ENCODE measurements around the gene CD59.
"Not testable (repeated sequence)": the region's sequence is repeated elsewhere in the genome, so short reads cannot be mapped to it uniquely, and the experiment has no call there.

CD59 gene

DNA sequence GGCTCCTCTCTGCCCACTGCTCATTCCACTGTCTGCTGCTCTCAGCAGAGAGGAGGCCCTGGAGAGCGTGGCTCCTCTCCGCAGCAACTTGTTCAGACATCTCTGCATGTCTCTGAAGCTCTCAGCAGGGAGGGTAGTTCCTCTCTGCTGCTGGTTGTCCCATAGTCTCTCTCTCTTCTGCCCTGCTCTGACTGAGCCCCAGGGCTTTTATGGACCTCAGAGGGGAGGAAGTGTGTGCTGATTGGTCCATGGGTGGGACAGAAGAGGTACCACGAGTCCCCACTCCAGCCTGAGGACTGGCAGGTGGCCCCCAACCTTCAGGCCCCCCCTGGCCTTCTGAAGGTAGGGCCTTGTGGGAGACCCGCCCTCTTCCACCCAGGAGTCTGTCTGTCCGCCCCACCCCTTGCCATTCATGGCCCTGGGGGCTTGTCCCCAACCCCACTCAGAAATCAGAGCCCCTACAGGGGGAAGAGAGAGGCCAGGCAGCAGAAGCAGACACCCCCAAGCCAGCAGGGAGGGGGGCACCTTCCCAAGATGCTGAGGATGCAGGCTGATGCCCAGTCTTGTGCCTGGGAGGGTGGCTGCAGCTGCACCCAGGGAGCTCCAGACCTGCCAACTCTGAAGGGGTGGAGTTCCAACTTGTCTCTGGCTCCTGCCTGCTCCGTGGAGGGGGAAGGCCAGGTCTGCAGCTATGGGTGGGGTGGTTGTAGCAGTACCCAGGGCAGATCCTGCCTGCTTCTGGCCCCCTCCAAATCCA lies 70.7 kb downstream of the CD59 start:
- no peak for DNase-seq (ENCODE audit: low read depth)

DNA sequence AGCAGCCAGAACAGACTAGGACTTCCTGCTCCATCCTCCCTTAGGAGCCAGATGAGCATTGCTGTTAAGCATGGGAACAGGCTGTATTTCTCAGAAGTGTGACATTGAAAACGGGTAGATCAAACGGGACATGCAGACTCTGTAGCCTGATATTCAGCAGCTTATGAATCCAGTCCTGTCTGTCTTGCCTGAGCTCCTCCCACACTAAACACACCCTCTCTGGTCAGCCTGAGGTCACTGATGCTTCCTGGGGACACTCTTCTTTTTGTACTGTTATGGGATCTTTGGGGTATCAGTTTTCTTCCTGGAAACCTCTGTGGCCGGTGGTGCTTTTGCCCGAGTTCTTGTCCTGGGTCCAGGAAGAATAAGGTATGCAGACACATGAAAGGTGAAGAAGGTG lies 71.4 kb downstream of the CD59 start:
- DNase-seq (ENCODE audit: low read depth): no peak

GRCh38 chr11:33664166-33664565 lies 72.1 kb downstream of the CD59 start:
- DNase-seq (ENCODE audit: low read depth): no peak

GRCh38 chr11:33663121-33663520 lies 73.1 kb downstream of the CD59 start:
- no peak for DNase-seq (ENCODE audit: low read depth)

- not testable (repeated sequence) for DNase-seq (ENCODE audit: low read depth)
Observed at GRCh38 chr11:33661526-33661925, 74.7 kb downstream of the CD59 start.

DNA sequence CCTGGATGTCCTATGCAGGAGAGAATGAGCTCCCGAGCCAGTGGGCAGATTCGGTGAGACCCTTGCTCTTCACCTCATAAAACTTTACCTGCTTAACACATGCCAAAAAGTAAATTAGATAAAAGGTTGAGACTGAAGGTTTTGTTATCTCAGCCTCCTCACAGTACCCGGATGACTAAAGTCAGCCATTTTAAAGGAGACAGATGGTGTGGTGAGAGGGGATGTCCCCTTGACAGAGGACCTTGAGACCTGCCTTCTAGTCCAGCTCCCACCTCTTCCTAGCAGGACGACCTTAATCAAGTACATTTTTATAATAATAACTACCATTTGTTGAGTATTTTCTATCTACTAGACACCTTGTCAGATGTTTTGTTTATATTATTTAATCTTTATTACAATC lies 75.3 kb downstream of the CD59 start:
- DNase-seq (ENCODE audit: low read depth): no peak

GRCh38 chr11:33659370-33660139 lies 76.7 kb downstream of the CD59 start:
- no peak for DNase-seq (ENCODE audit: low read depth)

GRCh38 chr11:33658195-33658900 lies 77.9 kb downstream of the CD59 start:
- DNase-seq (ENCODE audit: low read depth): no peak

DNA sequence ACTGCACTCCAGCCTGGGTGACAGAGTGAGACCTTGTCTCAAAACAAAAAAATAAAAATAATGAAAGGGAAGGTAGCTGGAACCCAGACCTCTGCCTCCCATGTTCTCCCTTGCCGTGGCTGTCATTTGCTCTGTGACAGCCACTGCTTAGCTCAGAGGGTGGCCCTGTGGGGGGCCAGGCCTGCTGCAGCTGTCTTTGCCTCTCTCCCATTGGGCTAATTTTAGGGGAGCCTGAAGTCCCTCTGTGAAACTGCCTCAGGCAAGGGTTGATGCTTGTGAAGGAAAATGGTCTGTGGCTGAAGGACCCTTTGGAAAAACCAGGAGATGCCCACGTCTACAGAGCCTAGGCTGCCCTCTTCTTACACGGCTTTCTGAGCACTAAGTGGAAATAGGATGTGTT lies 78.5 kb downstream of the CD59 start:
- DNase-seq (ENCODE audit: low read depth): no peak

DNA sequence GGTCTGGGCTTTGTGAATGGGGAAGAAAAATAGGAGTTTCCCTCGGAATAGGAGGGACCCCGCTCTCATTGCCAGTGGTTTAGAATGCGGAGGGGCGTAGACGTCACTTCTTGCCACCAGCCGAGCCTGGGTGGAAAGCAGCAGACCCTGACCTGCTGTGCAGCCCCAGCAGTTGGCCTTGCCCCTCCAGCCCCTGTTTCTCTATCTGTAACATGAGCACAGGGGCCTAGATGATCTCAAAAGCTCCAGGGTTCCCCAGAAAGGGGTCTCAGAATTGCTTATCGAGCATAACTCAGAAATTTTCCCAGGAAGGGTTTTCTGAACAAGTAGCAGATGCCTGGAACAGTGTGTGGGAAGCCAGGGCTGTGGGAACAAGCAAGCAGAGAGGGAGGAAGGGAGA lies 79.5 kb downstream of the CD59 start:
- DNase-seq (ENCODE audit: low read depth): no peak

DNA sequence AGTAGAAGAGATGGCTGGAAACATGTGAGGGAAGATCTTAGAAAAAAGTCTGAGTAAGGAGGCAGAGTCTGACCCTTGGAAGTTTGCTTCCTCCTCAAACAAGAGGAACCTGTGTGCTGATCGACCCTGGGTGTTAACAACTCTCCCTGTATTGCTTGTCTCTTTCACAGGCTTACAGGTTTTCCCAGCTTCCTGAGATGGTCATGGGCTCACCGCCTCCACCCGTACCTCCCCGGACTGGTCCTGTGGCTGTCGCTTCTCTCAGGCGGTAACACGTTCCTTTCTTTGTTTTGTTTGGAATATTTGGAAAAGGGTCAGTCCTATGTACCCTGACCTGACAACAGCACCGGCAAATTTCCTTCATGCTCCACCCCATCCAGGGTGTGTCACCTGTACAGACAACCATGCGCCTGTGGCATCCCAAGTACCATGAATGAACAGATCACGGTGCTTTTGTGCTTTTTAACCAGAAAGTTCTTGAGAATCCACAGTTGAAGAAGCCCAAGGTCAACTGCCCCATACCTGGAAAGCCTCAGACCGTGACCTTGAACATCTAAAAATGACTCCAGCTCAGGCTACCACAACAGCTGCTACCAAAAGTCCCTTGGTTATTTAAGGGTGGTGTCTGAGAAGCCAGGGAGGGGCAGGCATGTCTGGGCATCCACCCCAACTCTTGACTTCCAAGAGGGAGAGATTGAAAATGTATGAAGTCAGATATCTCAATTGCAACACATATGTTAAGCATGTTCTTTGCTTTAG lies 80.2 kb downstream of the CD59 start:
- DNase-seq (ENCODE audit: low read depth): no peak

DNA sequence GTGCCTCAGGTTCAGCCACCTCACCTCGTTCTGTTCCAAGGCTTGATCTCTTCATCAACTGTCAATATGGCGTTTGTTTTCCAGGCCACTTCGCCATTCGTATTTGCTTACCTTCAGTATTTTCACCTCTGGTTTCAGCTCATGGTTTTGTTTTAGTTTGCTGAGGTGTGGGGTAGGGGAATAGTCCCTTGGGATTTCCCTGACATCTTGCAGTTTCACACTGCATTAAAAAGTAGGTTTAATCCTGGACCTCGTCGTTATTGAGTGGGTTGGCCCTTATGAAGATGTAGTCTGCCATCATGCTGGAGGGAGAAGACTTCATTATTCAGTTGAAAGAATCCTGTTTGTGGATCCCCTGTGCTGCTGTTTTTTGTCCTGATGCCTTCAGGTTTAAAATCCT lies 81.6 kb downstream of the CD59 start:
- DNase-seq (ENCODE audit: low read depth): no peak

Data from GM04503 (cell line).